ENCODE results near the gene LYAR.

- TF ChIP-seq CTCF (IDR thresholded peaks at IDR 0.05) (no peak), POLR2A (IDR thresholded peaks at IDR 0.05) (no peak), POLR2AphosphoS5 (IDR thresholded peaks at IDR 0.05) (no peak), EP300 (IDR thresholded peaks at IDR 0.05) (no peak)
Measured at GRCh38 chr4:4329496-4329895, 39.5 kb upstream of the LYAR start.
